GM12878 (cell line): Measurements from ENCODE around the gene BLOC1S4. TPM values are rescaled to one million over a fixed set of nuclear protein-coding genes. Genes with fewer than 3 reads are reported as not detected.
"Not testable (repeated sequence)": the region's sequence is repeated elsewhere in the genome, so short reads cannot be mapped to it uniquely, and the experiment has no call there.

ENCODE experiments used
- ATAC-seq: fragments of 200-7000 bp; cut with Tn5 transposase; 3 replicates; pipeline ENCODE4 v1.9.1; 2020; ENCODE audit warnings: mild to moderate bottlenecking, moderate library complexity
- BruUV-seq: library from RNA; stranded (reverse); fragments of 400-500 nt; replicated peaks from 2 replicates; lab custom pipeline; 2021; lab: Mats Ljungman, UMichigan
- CTCF ChIA-PET: fragments of 300-600 bp; sonication (Branson Sonifier 250); formaldehyde crosslinking; extraction: SDS; loops from one replicate; lab custom pipeline; 2021; ENCODE audit warnings: inconsistent platforms; lab: Yijun Ruan, JAX
- POLR2A ChIA-PET: fragments of 350-600 bp; formaldehyde crosslinking; extraction: SDS; loops from one replicate; lab custom pipeline; 2021; ENCODE audit warnings: inconsistent platforms; lab: Charles Lee
- RAD21 ChIA-PET: fragments of 300-600 bp; sonication (Branson Sonifier 250); formaldehyde crosslinking; loops from one replicate; lab custom pipeline; 2023; ENCODE audit warnings: antibody characterized with exemption; ENCODE audit not compliant: unreplicated experiment; lab: Charles Lee
- SMC1A ChIA-PET: fragments of 300-600 bp; sonication (Branson Sonifier 250); formaldehyde crosslinking; loops from one replicate; lab custom pipeline; 2023; ENCODE audit not compliant: unreplicated experiment, uncharacterized antibody; lab: Charles Lee
- DNase-seq: peaks from one replicate; pipeline ENCODE4 v3.0.0-alpha.2; 2011; ENCODE audit warnings: low read depth, low spot score
- FAIRE-seq: peaks from 3 replicates; lab custom pipeline; 2011; peaks lifted over from hg19 to GRCh38; lab: Jason Lieb, UNC
- H2AFZ ChIP-seq: 2 replicates; pipeline ENCODE4 v1.6.0; 2011; ENCODE audit warnings: low read depth, low read length, control low read depth; ENCODE audit not compliant: control insufficient read depth
- H3K27ac ChIP-seq: 2 replicates; pipeline ENCODE4 v1.5.1; 2011; ENCODE audit warnings: control low read depth; ENCODE audit not compliant: control insufficient read depth, insufficient read depth
- H3K27me3 ChIP-seq, 2 experiments: replicated peaks in 1 of 2; 2 replicates each; pipeline versions ENCODE4 v1.6.0 to v1.6.1; 2011; ENCODE audit warnings: low read length in 1 of 2; ENCODE audit not compliant: control insufficient read depth in 2 of 2, insufficient read depth in 2 of 2
- H3K36me3 ChIP-seq, 2 experiments: 2 replicates each; pipeline ENCODE4 v1.5.1; 2011; ENCODE audit warnings: low read length in 1 of 2; ENCODE audit not compliant: control insufficient read depth in 2 of 2, insufficient read depth in 2 of 2
- H3K4me1 ChIP-seq: 2 replicates; pipeline ENCODE4 v1.6.1; 2011; ENCODE audit warnings: mild to moderate bottlenecking, low read length, moderate library complexity, mixed read lengths; ENCODE audit not compliant: control insufficient read depth, insufficient read depth
- H3K4me2 ChIP-seq: 2 replicates; pipeline ENCODE4 v1.6.0; 2011; ENCODE audit warnings: control low read depth; ENCODE audit not compliant: control insufficient read depth, insufficient read depth
- H3K4me3 ChIP-seq: fragments of 200-600 bp; sonication (generic); 2 replicates; pipeline ENCODE4 v1.5.1; 2016
- H3K79me2 ChIP-seq: 2 replicates; pipeline ENCODE4 v1.6.0; 2011; ENCODE audit warnings: low read length; ENCODE audit not compliant: control insufficient read depth, insufficient read depth
- H3K9ac ChIP-seq: 2 replicates; pipeline ENCODE4 v1.8.0; 2011; ENCODE audit warnings: low read length, control low read depth, mixed read lengths; ENCODE audit not compliant: control insufficient read depth, insufficient read depth
- H3K9me3 ChIP-seq: replicated peaks from 3 replicates; pipeline ENCODE4 v1.5.1; 2011; ENCODE audit warnings: mild to moderate bottlenecking, low read length; ENCODE audit not compliant: control insufficient read depth, insufficient read depth
- H4K20me1 ChIP-seq: 2 replicates; pipeline ENCODE4 v1.6.0; 2011; ENCODE audit not compliant: control insufficient read depth, insufficient read depth
- ATF2 ChIP-seq: IDR thresholded peaks from 2 replicates; pipeline ENCODE4 v1.6.1; 2012; ENCODE audit warnings: low read length, inconsistent platforms
- ESRRA ChIP-seq: IDR thresholded peaks from 2 replicates; pipeline ENCODE4 v1.6.1; 2012; ENCODE audit warnings: mild to moderate bottlenecking, low read length, improper control_type of control experiment
- FOS ChIP-seq: IDR thresholded peaks from 3 replicates; pipeline ENCODE4 v1.6.1; 2011; ENCODE audit warnings: borderline replicate concordance; ENCODE audit not compliant: insufficient read length; ENCODE audit errors: extremely low read depth
- IKZF1 ChIP-seq: fragments of 450-650 bp; conservative IDR thresholded peaks from 2 replicates; pipeline ENCODE4 v1.6.1; 2017; ENCODE audit warnings: antibody characterized with exemption, mild to moderate bottlenecking
- JUND ChIP-seq: IDR thresholded peaks from 2 replicates; pipeline ENCODE4 v1.6.1; 2012; ENCODE audit warnings: low read depth, mild to moderate bottlenecking, low read length, improper control_type of control experiment, moderate library complexity
- KAT2A ChIP-seq: conservative IDR thresholded peaks from 2 replicates; pipeline ENCODE4 v1.6.1; 2011; ENCODE audit warnings: low read depth, low read length; ENCODE audit not compliant: control insufficient read depth
- MEF2A ChIP-seq: IDR thresholded peaks from 2 replicates; pipeline ENCODE4 v1.6.1; 2011; ENCODE audit warnings: low read depth, mild to moderate bottlenecking, low read length, moderate library complexity; ENCODE audit not compliant: insufficient read depth
- MTA2 ChIP-seq: fragments of 450-650 bp; IDR thresholded peaks from 2 replicates; pipeline ENCODE4 v1.6.1; 2016; ENCODE audit warnings: low read depth, mild to moderate bottlenecking, moderate library complexity
- MTA3 ChIP-seq: IDR thresholded peaks from 2 replicates; pipeline ENCODE4 v1.6.1; 2012; ENCODE audit warnings: low read length, inconsistent platforms, borderline replicate concordance
- NR2C2 ChIP-seq: IDR thresholded peaks from 2 replicates; pipeline ENCODE4 v1.6.1; 2011; ENCODE audit warnings: borderline replicate concordance, low read depth; ENCODE audit not compliant: control insufficient read depth, insufficient read length
- TAF1 ChIP-seq: IDR thresholded peaks from 2 replicates; pipeline ENCODE4 v1.6.1; 2011; ENCODE audit warnings: mild to moderate bottlenecking, low read depth, low read length, borderline replicate concordance
- TARDBP ChIP-seq: IDR thresholded peaks from 2 replicates; pipeline ENCODE4 v1.6.1; 2016; ENCODE audit warnings: borderline replicate concordance
- TBL1XR1 ChIP-seq: IDR thresholded peaks from 2 replicates; pipeline ENCODE4 v1.6.1; 2012; ENCODE audit warnings: low read depth, low read length, improper control_type of control experiment
- WGBS: methylation state at CpG from one replicate; pipeline ENCODE4 v1.1.6; 2016; ENCODE audit warnings: low lambda C conversion rate; ENCODE audit not compliant: insufficient replicate concordance, insufficient coverage; ENCODE audit errors: missing lambda C conversion rate; 5-methylcytosine and 5-hydroxymethylcytosine counted together
- in situ Hi-C: fragments of 300-500 bp; cut with MboI; formaldehyde crosslinking; loops from 9 replicates; pipeline ENCODE4 v1.14.3; 2018; ENCODE audit warnings: mixed read lengths
- intact Hi-C: fragments of 100-400 bp; cut with micrococcal nuclease; formaldehyde crosslinking; loops from one replicate; pipeline ENCODE4 v1.14.2; 2022; ENCODE audit not compliant: unreplicated experiment
- polyA plus RNA-seq, 11 experiments: library from polyadenylated mRNA; depleted of rRNA in 4 of 11; unstranded in 6 of 11; stranded (reverse) in 5 of 11; fragments of >200 nt; fragmentation: Nextera tagmentation in 4 of 11; fragmentation: Illumina TruSeq in 1 of 11; extraction: Ambion mirVana in 4 of 11; extraction: Trizol in 1 of 11; gene quantifications; 1 replicate in 1 of 11; 2 replicates in 10 of 11; pipeline versions ENCODE4 v1.2.1 to v1.2.3, GENCODE V29; 2011 to 2016; ENCODE audit warnings: inconsistent platforms in 2 of 11, missing spikeins in 2 of 11, low read depth in 1 of 11
- total RNA-seq, 4 experiments: library from RNA; depleted of rRNA in 3 of 4; stranded (reverse); fragments of >200 nt in 3 of 4; fragmentation: Illumina TruSeq in 1 of 4; extraction: Trizol in 1 of 4; gene quantifications; 2 replicates each; pipeline versions ENCODE4 v1.2.1 to v1.2.3, GENCODE V29; 2013 to 2021

Gene BLOC1S4
- total and polyA plus RNA-seq, 10 of the 15 experiments (the other 5 are each of a cell fraction or from before 2014, with no cell fraction given) = 2.7 to 23.8 (median 9.5) TPM

GRCh38 chr4:6672131-6672530 is 43.8 kb upstream of the BLOC1S4 start (continued):
- no peak for TF ChIP-seq KAT2A
- TF ChIP-seq ATF2 = no peak
- TF ChIP-seq MEF2A = no peak
- no peak for TF ChIP-seq NR2C2
- no peak for TF ChIP-seq MTA2
- TF ChIP-seq MTA3 = no peak
- TF ChIP-seq ESRRA = no peak
- no peak for TF ChIP-seq TARDBP
- no peak for TF ChIP-seq JUND
- TF ChIP-seq FOS = no peak
- TF ChIP-seq TBL1XR1 = no peak
- TF ChIP-seq TAF1 = no peak
- TF ChIP-seq IKZF1 = no peak

GRCh38 chr4:6672541-6673190 is 43.3 kb upstream of the BLOC1S4 start:
- FAIRE-seq, H4K20me1 ChIP-seq, intact Hi-C loops, H3K27me3 ChIP-seq, H3K9me3 ChIP-seq, DNase-seq, in situ Hi-C loops, H3K27ac ChIP-seq, ATAC-seq, BruUV-seq, H3K4me1 ChIP-seq, H3K9ac ChIP-seq, H3K36me3 ChIP-seq, H2AFZ ChIP-seq, H3K4me3 ChIP-seq: not testable (repeated sequence)
- 98% methylated on average over 24 of the region's 34 CpGs for WGBS
- ChIA-PET RAD21 (interaction anchor here (1.4 to 3.8 kb wide), 4 partner anchors 35 to 396 kb away, joined by 3 to 22 read pairs (median 7); partner anchors contain the start of genes GRPEL1 and MRFAP1L1), POLR2A (interaction anchor here (1.3 to 2.1 kb wide), 2 partner anchors 13 to 32 kb away, joined by 4 to 6 read pairs; partner anchors contain the start of gene MRFAP1), CTCF (interaction anchor here (1.2 to 2.2 kb wide), 2 partner anchors 44 to 47 kb away, joined by 5 read pairs; no protein-coding TSS in a partner anchor), SMC1A (interaction anchor here (0.7 to 5.2 kb wide), 3 partner anchors 31 to 45 kb away, joined by 3 to 33 read pairs (median 4); partner anchors contain the start of gene BLOC1S4)
- Histone ChIP-seq H3K4me2 (0 out of 2 replicates have a peak overlapping the region, but pooled peaks have one; percentile 88), H3K79me2 (peaks cover 25% of the 10 kb centered on the region)
